HFFc6 (cell line): ENCODE results near the gene PAFAH1B1. TPM values are rescaled to one million over a fixed set of nuclear protein-coding genes. Genes with fewer than 3 reads are reported as not detected.

Source experiments
- DNase-seq: peaks from one replicate; pipeline ENCODE4 v3.0.0-alpha.2; 2018
- H3K27ac Mint-ChIP-seq: 2 replicates; pipeline ENCODE4 v1.8.0; 2020; ENCODE audit warnings: mild to moderate bottlenecking, mixed read lengths
- H3K27me3 Mint-ChIP-seq: 2 replicates; pipeline ENCODE4 v1.8.0; 2021; ENCODE audit warnings: mild to moderate bottlenecking, moderate library complexity, mixed read lengths; ENCODE audit not compliant: insufficient read depth
- H3K36me3 Mint-ChIP-seq: 2 replicates; pipeline ENCODE4 v1.8.0; 2021; ENCODE audit warnings: low read depth, mixed read lengths
- H3K4me1 Mint-ChIP-seq: 2 replicates; pipeline ENCODE4 v1.8.0; 2020; ENCODE audit warnings: low read depth, mixed read lengths
- H3K4me3 Mint-ChIP-seq: 2 replicates; pipeline ENCODE4 v1.8.0; 2020; ENCODE audit warnings: mild to moderate bottlenecking, moderate library complexity, mixed read lengths
- H3K9me3 Mint-ChIP-seq: 2 replicates; pipeline ENCODE4 v1.8.0; 2020; ENCODE audit warnings: mild to moderate bottlenecking, mixed read lengths
- CTCF ChIP-seq: fragments of 200-600 bp; sonication (generic); IDR thresholded peaks from 2 replicates; pipeline ENCODE4 v1.5.0; 2021; ENCODE audit warnings: antibody characterized with exemption, mild to moderate bottlenecking
- total RNA-seq, 6 experiments: library from RNA; stranded (reverse); fragmentation: NEBNext Ultra II Directional; extraction: Animal tissue kit (Norgen Biotek cat#: 25700); gene quantifications; 2 replicates in 1 of 6; 3 replicates in 5 of 6; pipeline ENCODE4 v1.2.3, GENCODE V29; 2021

PAFAH1B1 gene
- total RNA-seq, 6 experiments from 2014 or later = 159 to 186 (median 167) TPM

GRCh38 chr17:2634361-2634960, 41.0 kb downstream of the PAFAH1B1 start:
- no peak overlapping the region for H3K27ac Mint-ChIP-seq
- peak; percentile 4 for DNase-seq
- TF ChIP-seq CTCF = no peak

GRCh38 chr17:2635241-2635640, 41.8 kb downstream of the PAFAH1B1 start:
- Mint-ChIP-seq H3K9me3 (no peaks in the 10 kb centered on the region), H3K27ac (no peak overlapping the region), H3K4me3 (no peak overlapping the region), H3K27me3 (no peaks in the 10 kb centered on the region), H3K36me3 (peaks cover 16% of the 10 kb centered on the region; the same call in 1 of the 2 replicates), H3K4me1 (peaks cover 50% of the 10 kb centered on the region)
- TF ChIP-seq CTCF = no peak
- DNase-seq = no peak

More at GRCh38 chr17:2634361-2634960, 41.0 kb downstream of the PAFAH1B1 start:
- Mint-ChIP-seq H3K4me1 (peaks cover 58% of the 10 kb centered on the region), H3K27me3 (peaks cover under 1% of the 10 kb centered on the region; the same call in 1 of the 2 replicates), H3K36me3 (peaks cover 16% of the 10 kb centered on the region; the same call in 1 of the 2 replicates), H3K9me3 (no peaks in the 10 kb centered on the region), H3K4me3 (no peak overlapping the region)

GRCh38 chr17:2635675-2636074, 42.2 kb downstream of the PAFAH1B1 start:
- no peak for TF ChIP-seq CTCF
- no peak overlapping the region for H3K27ac Mint-ChIP-seq
- H3K36me3 Mint-ChIP-seq = peaks cover 19% of the 10 kb centered on the region; the same call in 1 of the 2 replicates
- H3K4me1 Mint-ChIP-seq = peaks cover 46% of the 10 kb centered on the region
- H3K9me3 Mint-ChIP-seq = no peaks in the 10 kb centered on the region
- no peaks in the 10 kb centered on the region for H3K27me3 Mint-ChIP-seq
- DNase-seq = no peak
- H3K4me3 Mint-ChIP-seq = no peak overlapping the region

GRCh38 chr17:2636169-2636930, 42.9 kb downstream of the PAFAH1B1 start:
- peaks cover 40% of the 10 kb centered on the region for H3K4me1 Mint-ChIP-seq
- H3K9me3 Mint-ChIP-seq = no peaks in the 10 kb centered on the region
- no peak for TF ChIP-seq CTCF
- no peak overlapping the region for H3K4me3 Mint-ChIP-seq
- no peaks in the 10 kb centered on the region for H3K27me3 Mint-ChIP-seq
- H3K27ac Mint-ChIP-seq = peak overlapping the region; percentile 21; the same call in 1 of the 2 replicates
- peaks cover 25% of the 10 kb centered on the region; the same call in 1 of the 2 replicates for H3K36me3 Mint-ChIP-seq
- no peak for DNase-seq

- H3K4me3 Mint-ChIP-seq = no peak overlapping the region
- H3K27me3 Mint-ChIP-seq = no peaks in the 10 kb centered on the region
- H3K27ac Mint-ChIP-seq = no peak overlapping the region
- no peak for DNase-seq
- TF ChIP-seq CTCF = no peak
- no peaks in the 10 kb centered on the region for H3K9me3 Mint-ChIP-seq
- H3K36me3 Mint-ChIP-seq = peaks cover 31% of the 10 kb centered on the region; the same call in 1 of the 2 replicates
- H3K4me1 Mint-ChIP-seq = peaks cover 30% of the 10 kb centered on the region
These were observed 44.0 kb downstream of the PAFAH1B1 start for GRCh38 chr17:2637422-2637821.
